NCI-H2081 treated with DMSO at 0.1 percent for 48 hours (cell line): ENCODE results near the gene PLEKHA6.

Experiments
- DNase-seq: peaks from one replicate; lab custom pipeline; 2025; lab: John Stamatoyannopoulos, UW

PLEKHA6 gene, protein sequence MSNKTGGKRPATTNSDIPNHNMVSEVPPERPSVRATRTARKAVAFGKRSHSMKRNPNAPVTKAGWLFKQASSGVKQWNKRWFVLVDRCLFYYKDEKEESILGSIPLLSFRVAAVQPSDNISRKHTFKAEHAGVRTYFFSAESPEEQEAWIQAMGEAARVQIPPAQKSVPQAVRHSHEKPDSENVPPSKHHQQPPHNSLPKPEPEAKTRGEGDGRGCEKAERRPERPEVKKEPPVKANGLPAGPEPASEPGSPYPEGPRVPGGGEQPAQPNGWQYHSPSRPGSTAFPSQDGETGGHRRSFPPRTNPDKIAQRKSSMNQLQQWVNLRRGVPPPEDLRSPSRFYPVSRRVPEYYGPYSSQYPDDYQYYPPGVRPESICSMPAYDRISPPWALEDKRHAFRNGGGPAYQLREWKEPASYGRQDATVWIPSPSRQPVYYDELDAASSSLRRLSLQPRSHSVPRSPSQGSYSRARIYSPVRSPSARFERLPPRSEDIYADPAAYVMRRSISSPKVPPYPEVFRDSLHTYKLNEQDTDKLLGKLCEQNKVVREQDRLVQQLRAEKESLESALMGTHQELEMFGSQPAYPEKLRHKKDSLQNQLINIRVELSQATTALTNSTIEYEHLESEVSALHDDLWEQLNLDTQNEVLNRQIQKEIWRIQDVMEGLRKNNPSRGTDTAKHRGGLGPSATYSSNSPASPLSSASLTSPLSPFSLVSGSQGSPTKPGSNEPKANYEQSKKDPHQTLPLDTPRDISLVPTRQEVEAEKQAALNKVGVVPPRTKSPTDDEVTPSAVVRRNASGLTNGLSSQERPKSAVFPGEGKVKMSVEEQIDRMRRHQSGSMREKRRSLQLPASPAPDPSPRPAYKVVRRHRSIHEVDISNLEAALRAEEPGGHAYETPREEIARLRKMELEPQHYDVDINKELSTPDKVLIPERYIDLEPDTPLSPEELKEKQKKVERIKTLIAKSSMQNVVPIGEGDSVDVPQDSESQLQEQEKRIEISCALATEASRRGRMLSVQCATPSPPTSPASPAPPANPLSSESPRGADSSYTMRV

DNA sequence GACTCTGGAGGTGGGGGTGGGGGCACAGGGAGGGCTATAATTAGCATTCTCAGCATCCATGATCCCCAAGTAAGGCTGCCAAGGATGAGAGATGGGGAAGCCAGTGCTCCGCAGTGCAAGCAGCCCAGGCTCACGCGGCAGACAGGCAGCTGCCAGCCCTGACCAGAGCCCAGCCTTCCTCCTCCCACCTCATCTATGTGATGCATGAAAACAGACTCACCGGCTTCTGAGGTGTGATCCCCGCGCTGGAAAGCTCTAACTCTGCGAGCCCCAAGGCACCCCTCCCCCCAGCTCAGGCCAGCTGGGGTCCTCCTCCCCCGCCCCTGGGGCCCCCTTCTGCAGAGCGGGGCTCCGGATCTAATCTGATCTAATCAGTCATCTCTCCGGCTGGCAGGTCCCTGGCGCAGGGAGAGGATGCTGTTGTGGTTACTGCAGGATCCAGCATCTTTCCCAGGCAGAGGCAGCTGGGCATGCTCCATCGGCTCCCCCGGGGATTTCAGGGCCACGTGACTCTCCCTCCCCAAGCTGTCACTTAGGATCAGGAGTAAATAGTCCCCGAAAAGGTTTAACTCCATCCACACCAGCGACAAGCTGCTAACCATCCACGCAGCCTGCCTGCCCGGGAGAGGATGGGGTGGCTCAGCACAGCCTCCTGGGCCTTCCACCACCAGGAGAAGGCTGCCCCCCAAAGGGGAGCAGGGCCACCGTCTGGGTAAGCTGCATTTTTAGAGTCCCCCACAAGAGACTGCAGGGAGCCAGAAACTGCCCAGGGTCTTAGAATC is at the start of gene PLEKHA6:
PLEKHA6 (minus strand) TSS at position 456 of the 782 bp plus-strand sequence. CDS start 86,202 bp downstream, outside the sequence.
- DNase-seq: no peak

DNA sequence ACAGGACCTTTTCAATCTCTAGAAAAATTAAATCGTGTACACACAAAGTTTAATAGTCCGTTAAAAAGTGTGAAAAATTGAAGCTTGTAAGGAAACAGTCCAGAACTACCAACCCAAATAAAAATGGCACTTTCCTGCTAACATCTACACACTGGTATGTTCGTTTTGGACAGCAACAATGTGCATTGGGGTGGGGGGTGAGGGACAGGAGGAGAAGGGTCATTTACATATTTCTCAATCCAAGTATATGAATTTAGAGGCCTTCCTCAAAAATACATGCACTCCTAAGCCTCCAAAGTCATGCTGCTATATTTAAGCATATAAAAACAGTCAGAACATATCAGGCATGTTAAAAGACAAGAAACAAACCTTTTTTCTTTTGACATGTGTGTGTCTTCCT is 49.4 kb upstream of the PLEKHA6 start:
- no peak for DNase-seq

DNA sequence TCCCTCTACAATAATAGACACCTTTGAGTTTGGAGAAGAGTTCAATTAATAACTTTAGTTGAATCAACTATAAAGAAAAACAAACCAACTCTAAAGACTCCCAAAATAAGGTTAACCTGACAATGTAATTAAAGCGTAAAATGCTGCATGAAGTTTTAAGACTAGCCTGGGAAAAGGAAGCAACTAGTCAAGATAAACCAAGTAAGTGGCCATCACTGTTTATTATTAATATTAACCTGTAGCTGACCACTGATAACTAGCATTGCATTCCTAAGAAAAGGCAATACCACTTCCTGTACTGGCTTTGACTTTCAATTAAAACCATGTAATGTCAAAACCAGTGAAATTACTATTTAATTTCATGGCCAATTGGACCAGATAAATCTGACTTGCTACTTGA is 48.9 kb upstream of the PLEKHA6 start:
- no peak for DNase-seq

DNA sequence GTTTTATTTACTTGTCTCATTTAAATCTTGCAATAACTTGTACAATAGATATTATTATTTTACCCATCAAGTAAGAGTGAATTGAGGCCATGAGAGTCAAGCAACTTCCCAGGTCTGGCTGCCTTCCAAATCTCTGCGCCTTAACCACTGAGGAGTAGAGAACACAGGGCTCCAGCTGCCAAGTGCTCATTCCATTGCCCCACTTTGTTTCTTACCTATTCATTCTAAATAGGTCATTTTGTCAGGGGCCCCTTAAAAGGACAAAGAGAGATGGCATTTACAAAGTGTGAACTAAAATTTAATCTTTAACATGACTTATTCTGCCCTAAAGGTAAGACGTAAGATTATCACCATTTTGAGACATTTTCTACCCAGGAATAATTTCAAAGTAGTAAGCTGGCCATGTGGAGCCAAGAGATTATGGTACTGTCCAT is 48.4 kb upstream of the PLEKHA6 start:
- DNase-seq: no peak

DNA sequence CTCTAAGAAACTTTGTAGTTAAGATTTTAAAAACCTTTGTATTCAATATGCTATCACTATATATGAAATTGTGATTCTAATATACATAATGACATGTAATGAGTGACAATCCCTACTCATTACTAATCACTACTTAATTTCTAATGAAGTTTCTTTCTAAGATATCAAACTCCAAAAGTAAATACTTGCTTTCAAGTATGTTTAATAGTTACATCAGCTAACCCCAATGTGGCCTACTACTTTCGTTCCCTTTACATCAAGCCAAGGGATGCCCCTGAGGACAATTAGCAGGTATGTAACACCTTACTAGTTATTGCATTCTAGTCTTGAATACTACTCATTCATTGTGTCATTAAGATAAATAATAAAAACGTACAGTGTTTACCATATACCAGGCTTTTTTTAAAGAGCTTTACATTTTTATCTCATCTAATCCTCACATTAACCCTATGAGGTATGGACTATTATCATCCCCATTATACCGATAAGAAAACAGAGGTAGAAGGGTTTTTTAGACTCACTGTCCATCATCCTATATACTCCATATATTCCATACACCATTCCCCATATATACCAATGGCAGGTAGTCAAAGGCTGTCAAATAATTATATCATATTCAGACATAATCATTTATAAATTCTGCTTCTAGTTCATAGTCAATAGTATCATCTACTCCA is 47.7 kb upstream of the PLEKHA6 start:
- no peak for DNase-seq

DNA sequence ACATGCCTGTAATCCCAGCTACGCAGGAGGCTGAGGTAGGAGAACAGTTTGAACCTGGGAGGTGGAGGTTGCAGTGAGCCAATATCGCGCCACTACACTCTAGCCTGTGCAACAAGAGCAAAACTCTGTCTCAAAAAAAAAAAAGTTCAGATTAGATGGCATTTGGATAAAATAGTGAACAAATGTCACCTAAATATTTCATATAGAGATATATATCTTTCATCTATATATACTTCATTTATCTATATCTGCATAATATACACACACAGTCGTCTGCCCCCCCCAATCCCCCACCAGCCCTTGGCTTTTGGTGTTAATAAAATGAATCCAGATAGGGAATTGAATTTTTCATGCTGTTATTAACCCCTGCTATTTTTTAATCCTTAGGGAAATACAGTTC is 46.9 kb upstream of the PLEKHA6 start:
- no peak for DNase-seq

DNA sequence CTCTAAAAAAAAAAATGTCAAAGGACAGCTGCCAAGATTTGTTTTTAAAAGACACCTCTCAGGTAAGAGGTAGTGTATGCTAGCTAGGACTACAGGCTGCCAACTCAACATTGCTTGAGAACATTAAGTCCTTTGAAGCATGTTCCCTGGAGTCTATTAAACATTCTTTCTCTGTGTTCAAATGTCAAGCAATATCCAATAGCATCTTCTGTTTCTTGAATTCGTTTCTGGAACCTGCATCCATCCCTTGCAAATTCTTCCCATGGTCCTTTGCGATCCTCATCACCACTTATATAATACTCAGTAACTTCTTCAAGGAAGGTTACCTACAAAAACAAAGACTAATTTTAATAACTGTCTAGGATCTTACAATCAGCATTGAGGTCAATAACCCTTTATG is 46.3 kb upstream of the PLEKHA6 start:
- no peak for DNase-seq

DNA sequence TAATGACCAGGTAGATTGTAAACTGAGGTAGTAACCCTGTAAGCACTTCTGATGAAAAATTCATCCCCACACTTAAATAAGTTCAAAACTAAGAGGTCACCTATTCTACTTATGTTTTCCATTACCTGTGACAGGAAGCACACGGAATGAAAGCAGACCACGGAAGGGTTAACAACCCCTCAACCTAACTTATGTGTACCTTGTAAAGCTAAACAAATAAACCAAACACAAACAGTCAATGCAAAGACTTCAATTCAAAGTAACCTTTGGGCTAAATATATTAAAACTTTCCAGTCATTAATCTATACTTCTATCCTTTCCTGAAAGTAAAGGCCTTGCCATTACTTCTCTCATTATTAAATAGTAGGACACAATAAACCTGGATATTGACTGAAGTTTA is 44.9 kb upstream of the PLEKHA6 start:
- DNase-seq: no peak

DNA sequence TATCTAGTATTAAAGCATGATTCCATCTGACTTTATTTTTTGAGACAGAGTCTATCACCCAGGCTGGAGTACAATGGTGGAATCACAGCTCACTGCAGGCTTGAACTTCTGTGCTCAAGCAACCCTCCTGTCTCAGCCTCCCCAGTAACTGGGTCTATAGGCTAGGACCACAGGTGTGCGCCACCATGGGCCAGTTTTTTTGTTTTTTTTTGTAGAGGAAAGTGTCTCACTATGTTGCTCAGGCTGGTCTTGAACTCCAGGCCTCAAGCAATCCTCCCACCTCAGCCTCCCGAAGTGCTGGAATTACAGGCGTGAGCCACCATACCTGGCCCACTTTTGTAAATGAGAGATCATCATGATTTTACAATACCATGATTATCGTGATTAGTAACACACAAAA is 42.7 kb upstream of the PLEKHA6 start:
- no peak for DNase-seq

DNA sequence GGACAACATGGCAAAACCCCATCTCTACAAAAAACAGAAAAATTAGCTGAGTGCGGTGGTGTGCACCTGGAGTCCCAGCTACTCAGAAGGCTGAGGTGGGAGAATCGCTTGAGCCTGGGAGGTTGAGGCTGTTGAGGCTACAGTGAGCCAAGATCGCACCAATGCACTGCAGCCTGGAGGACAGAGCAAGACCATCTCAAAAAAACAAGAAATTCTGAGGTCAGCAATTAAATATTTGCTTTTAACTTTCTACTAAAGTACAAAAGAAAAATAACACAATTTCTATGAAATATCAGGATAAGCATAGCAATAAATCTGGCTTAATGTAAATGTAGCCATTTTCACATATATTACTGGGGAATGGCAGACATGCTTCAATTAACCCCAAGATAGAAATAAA is 42.0 kb upstream of the PLEKHA6 start:
- DNase-seq: no peak

DNA sequence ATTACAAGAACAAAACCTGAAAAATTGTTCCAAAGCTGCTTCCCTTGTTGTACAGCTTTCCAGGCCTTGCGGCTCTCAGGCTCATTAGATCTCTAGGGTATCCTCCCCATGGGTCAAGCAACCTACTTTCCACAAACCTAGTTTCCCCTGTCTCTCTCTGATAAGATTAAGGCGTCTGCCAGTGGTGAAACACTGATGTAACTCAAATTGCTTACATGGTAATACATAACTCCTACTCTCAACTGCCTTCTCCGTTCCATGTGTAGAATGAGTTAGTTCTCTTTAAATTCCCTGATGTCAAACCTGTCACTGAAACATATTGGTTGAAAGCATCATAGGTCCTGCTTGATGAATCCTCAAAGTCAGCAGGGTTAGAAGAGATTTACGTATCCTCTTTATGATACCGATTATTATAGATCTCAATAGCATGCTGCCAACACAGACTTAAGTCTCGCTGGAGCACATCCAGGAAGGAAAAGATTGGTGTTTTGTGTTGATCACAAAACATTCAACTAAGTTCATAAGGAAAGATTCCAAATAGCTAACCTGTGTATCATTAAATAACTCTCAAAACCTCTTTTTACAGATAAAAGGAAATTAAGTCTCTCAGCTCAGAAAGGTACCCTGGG is 41.3 kb upstream of the PLEKHA6 start:
- DNase-seq: no peak

DNA sequence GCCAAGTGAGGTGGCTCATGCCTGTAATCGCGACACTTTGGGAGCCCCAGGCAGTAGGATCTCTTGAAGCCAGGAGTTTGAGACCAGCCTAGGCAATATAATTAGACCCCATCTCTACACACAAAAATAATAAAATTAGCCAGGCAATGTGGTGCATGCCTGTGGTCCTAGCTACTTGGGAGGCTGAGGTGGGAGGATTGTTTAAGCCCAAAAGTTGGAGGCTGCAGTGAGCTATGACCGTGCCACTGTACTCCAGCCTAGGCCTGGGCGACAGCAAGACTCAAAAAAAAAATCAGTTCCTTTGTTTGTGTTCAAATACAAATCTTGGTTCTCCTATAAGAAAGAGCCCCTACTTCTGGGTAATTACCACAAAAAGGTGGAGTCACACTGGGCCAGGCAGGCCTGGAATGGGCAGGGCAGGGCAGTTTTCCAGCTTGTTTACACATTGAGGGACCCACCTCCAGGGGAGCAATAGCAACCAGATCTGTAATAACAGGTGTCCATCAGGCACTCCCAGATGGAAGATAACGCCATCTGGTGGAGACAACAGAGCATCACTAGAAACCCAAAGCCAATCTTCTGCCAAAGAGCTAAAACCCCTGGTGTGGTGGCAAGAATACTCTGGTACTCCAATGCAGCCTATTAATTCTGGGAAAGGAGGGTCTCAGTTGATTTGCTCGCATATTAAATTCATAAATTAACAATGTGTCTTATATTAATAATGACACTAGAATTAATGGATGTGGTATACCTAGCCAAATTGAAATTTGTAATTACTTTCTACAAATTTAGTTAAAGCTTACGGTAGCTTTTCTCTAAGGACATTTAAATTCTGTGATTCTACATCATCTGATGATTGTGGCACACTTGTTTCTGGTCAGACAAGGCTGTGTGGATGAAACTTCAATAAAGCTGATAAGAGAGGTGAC is 38.7 kb upstream of the PLEKHA6 start:
- peak; percentile 84 for DNase-seq

DNA sequence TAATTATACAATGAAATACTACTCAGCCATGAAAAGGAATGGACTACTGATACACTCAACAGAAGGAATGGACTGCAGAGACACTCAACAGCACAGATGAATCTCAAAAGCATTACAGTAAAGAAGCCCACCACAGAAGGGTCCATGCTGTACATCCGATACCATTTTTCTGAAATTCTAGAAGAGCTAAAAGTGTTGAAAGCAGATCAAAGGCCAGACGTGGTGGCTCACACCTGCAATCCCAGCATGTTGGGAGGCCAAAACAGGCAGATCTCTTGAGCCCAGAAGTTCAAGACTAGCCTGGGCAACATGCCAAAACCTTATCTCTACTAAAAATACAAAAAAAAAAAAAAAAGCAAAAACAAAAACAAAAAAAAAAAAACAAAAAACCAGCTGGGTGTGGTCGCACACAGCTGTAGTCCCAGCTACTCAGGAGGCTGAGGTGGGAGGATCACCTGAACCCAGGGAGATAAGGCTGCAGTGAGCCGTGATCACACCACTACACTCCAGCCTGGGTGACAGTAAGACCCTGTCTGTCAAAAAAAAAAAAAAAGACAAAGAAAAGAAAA is 36.4 kb upstream of the PLEKHA6 start:
- no peak for DNase-seq

DNA sequence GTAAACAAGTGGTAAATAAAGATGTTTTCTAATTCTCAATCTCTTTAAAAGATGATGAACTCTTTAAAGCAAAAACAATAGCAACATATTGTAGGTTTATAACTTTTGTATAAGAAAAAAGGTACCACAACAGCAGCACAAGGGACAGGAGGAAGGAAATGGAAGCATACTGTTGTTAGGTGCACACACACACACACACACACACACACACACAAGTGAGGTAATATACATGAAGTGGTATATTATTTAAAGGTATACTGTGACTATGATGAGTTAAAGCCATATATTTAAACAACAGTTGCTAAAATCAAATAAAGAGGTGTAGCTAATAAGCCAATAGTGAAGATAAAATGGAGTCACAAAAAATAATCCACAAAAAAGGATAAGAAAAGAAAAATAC is 31.9 kb upstream of the PLEKHA6 start:
- no peak for DNase-seq

DNA sequence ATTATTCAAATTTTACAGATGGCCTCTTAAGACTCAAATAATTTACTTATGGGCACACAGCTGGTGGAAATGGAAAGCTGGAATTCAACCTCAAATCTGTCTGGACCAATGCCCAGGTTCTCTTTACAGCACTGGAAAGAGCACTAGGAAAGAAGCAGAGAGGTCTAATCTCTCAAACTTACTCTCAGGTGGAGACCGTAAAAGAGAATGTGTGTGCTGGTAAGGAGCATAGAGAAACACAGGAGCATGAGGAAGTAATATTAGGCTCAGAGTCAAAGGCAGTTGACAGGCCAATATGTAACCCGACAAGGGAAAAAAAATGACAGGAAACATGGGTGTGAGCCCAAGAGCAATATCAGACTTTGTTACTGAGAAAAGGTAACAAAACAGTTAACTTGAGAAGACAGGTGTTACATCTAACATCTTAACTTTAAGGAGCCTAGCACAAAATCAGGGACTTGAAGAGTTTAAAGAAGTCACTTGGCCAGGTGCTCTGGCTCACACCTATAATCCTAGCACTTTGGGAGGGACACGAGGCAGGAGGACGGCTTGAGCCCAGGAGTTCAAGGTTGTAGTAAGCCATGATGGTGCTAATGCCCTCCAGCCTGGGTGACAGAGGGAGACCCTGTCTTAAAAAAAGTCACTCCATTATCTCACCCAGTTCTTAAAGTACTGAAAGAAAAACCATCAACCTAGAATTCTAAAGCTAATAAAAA is 31.2 kb upstream of the PLEKHA6 start:
- DNase-seq: no peak

DNA sequence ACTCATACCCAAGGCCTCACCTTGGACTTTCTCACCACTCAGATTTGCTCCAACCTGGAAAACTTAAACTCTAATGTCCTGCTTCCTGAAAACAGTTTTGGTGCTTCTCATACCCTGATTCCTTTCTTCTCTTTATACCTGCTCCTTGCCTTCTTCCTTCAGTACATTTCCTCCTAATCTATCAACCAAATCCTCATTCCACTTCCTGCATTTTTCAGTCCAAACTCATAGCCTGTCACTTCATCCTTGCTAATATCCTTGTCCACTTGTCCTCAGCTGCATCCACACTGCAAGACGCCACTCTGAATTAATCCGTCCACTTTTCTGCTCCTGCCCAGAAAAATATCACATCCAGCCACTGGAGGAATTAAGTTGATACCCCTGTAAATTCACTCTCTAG is 26.0 kb upstream of the PLEKHA6 start:
- no peak for DNase-seq

DNA sequence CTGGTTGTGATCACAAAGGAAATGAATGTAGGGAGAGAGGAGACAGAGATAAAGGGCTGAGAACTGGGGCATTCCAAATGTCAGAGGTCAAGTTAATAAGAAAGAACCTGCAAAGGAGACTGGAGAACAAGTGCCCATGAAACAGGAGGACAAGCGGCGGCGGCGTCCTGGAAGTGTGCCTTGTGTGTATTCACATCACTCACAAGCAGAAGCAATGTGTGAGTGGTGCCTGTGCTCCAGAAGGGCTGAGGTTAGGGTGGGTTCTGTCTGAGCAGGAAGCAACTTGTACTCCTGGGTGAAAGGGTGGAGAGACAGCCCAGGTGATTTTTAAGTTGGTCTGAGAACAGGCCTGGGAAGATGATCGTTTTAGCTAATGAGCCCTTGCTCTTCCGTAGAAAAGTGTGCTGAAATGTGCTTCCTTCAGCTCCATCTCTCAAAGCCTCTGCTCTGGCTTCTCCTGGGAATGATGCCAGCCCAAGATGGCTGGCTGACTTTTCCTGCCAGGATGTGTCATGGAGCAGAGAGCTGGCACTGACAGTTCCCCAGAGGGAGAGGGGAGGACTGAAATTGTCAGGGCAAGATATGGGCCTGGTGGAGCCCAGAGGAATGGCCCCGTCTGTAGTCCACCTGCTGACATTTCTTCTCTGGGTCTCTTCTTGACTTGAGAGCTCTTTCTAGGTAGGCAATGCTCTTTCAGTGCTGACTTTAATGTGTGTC is 25.1 kb upstream of the PLEKHA6 start:
- DNase-seq: no peak
